Effector memory CD8-positive, alpha-beta T cell (primary cell): ENCODE data around the gene NLRP12.
"Not testable (repeated sequence)": the region's sequence is repeated elsewhere in the genome, so short reads cannot be mapped to it uniquely, and the experiment has no call there.

Experiments used
- ATAC-seq: fragments of 150-1000 bp; cut with Tn5 transposase; replicated peaks from 2 replicates; pipeline ENCODE4 v1.10.0; 2021; ENCODE audit warnings: mild to moderate bottlenecking, moderate library complexity
- DNase-seq, 3 experiments: peaks; one replicate each; pipeline ENCODE4 v3.0.0; 2021
- H3K27ac Mint-ChIP-seq, 2 donors: one replicate each; pipeline ENCODE4 v1.8.0; 2022; ENCODE audit warnings: mild to moderate bottlenecking in 2 of 2, mixed read lengths in 2 of 2, moderate library complexity in 2 of 2
- H3K27me3 Mint-ChIP-seq, 2 donors: one replicate each; pipeline ENCODE4 v1.8.0; 2022; ENCODE audit warnings: mixed read lengths in 2 of 2
- H3K36me3 Mint-ChIP-seq: one replicate; pipeline ENCODE4 v1.8.0; 2022; ENCODE audit warnings: mild to moderate bottlenecking, moderate library complexity, mixed read lengths; ENCODE audit not compliant: insufficient read depth
- H3K4me1 Mint-ChIP-seq, 2 donors: one replicate each; pipeline ENCODE4 v1.8.0; 2022; ENCODE audit warnings: low read depth in 2 of 2, mixed read lengths in 2 of 2
- H3K4me3 Mint-ChIP-seq, 2 donors: one replicate each; pipeline ENCODE4 v1.8.0; 2022; ENCODE audit warnings: mild to moderate bottlenecking in 2 of 2, mixed read lengths in 2 of 2, moderate library complexity in 2 of 2
- H3K9me3 Mint-ChIP-seq, 2 donors: one replicate each; pipeline ENCODE4 v1.8.0; 2022; ENCODE audit warnings: mixed read lengths in 2 of 2

Gene NLRP12

GRCh38 chr19:53787266-53787665 lies 36.8 kb downstream of the NLRP12 start:
- no peak for DNase-seq
- Mint-ChIP-seq H3K27me3 (peaks cover 0 to 13% of the 10 kb centered on the region in 2 donors), H3K4me3 (no peak overlapping the region), H3K36me3 (no peaks in the 10 kb centered on the region), H3K27ac (no peak overlapping the region), H3K4me1 (no peaks in the 10 kb centered on the region), H3K9me3 (no peaks in the 10 kb centered on the region)
- ATAC-seq, result no peak

- Mint-ChIP-seq H3K9me3 (no peaks in the 10 kb centered on the region), H3K27me3 (peaks cover 0 to 13% of the 10 kb centered on the region in 2 donors), H3K4me3 (no peak overlapping the region), H3K27ac (no peak overlapping the region), H3K36me3 (no peaks in the 10 kb centered on the region), H3K4me1 (no peaks in the 10 kb centered on the region)
- ATAC-seq (no peak), DNase-seq (no peak)
Observed at GRCh38 chr19:53786744-53787143, 37.4 kb downstream of the NLRP12 start.

- H3K4me1 Mint-ChIP-seq, result no peaks in the 10 kb centered on the region
- no peak overlapping the region for H3K27ac Mint-ChIP-seq
- no peak for ATAC-seq
- DNase-seq, result no peak
- H3K4me3 Mint-ChIP-seq, result no peak overlapping the region
- H3K27me3 Mint-ChIP-seq, result peaks cover 0 to 13% of the 10 kb centered on the region in 2 donors
- H3K36me3 Mint-ChIP-seq, result no peaks in the 10 kb centered on the region
- no peaks in the 10 kb centered on the region for H3K9me3 Mint-ChIP-seq
Observed at GRCh38 chr19:53785196-53785889, 38.8 kb downstream of the NLRP12 start.

- Mint-ChIP-seq H3K9me3 (no peaks in the 10 kb centered on the region), H3K4me1 (no peaks in the 10 kb centered on the region), H3K27ac (no peak overlapping the region), H3K4me3 (no peak overlapping the region), H3K27me3 (peaks cover 0 to 5% of the 10 kb centered on the region in 2 donors), H3K36me3 (no peaks in the 10 kb centered on the region)
- ATAC-seq (no peak), DNase-seq (no peak)
Observed at GRCh38 chr19:53782698-53783097, 41.4 kb downstream of the NLRP12 start.

- not testable (repeated sequence) for ATAC-seq, H3K36me3 Mint-ChIP-seq, H3K4me1 Mint-ChIP-seq, H3K27me3 Mint-ChIP-seq, H3K27ac Mint-ChIP-seq, H3K9me3 Mint-ChIP-seq, H3K4me3 Mint-ChIP-seq, DNase-seq
Observed at GRCh38 chr19:53781332-53781731, 42.8 kb downstream of the NLRP12 start.

GRCh38 chr19:53780506-53780905 lies 43.6 kb downstream of the NLRP12 start:
- H3K4me3 Mint-ChIP-seq, result no peak overlapping the region
- no peak for DNase-seq
- no peaks in the 10 kb centered on the region for H3K27me3 Mint-ChIP-seq
- H3K36me3 Mint-ChIP-seq, result no peaks in the 10 kb centered on the region
- no peaks in the 10 kb centered on the region for H3K9me3 Mint-ChIP-seq
- no peaks in the 10 kb centered on the region for H3K4me1 Mint-ChIP-seq
- H3K27ac Mint-ChIP-seq, result no peak overlapping the region
- no peak for ATAC-seq

- H3K27me3 Mint-ChIP-seq, result no peaks in the 10 kb centered on the region
- ATAC-seq, result no peak
- H3K27ac Mint-ChIP-seq, result no peak overlapping the region
- DNase-seq, result no peak
- H3K4me1 Mint-ChIP-seq, result no peaks in the 10 kb centered on the region
- peaks cover 3% of the 10 kb centered on the region for H3K36me3 Mint-ChIP-seq
- H3K4me3 Mint-ChIP-seq, result no peak overlapping the region
- H3K9me3 Mint-ChIP-seq, result no peaks in the 10 kb centered on the region
Observed at GRCh38 chr19:53775524-53775923, 48.6 kb downstream of the NLRP12 start.

- not testable (repeated sequence) for H3K36me3 Mint-ChIP-seq, H3K27me3 Mint-ChIP-seq, H3K9me3 Mint-ChIP-seq, H3K4me1 Mint-ChIP-seq, H3K27ac Mint-ChIP-seq, ATAC-seq, H3K4me3 Mint-ChIP-seq, DNase-seq
Observed at GRCh38 chr19:53774491-53774890, 49.6 kb downstream of the NLRP12 start.

GRCh38 chr19:53773999-53774398 lies 50.1 kb downstream of the NLRP12 start:
- DNase-seq (no peak), ATAC-seq (no peak)
- no peaks in the 10 kb centered on the region for H3K27me3 Mint-ChIP-seq
- no peak overlapping the region for H3K27ac Mint-ChIP-seq
- no peak overlapping the region for H3K4me3 Mint-ChIP-seq
- peaks cover 3% of the 10 kb centered on the region for H3K36me3 Mint-ChIP-seq
- H3K9me3 Mint-ChIP-seq, result no peaks in the 10 kb centered on the region
- H3K4me1 Mint-ChIP-seq, result no peaks in the 10 kb centered on the region

- H3K27me3 Mint-ChIP-seq, result no peaks in the 10 kb centered on the region
- H3K9me3 Mint-ChIP-seq, result no peaks in the 10 kb centered on the region
- no peak overlapping the region for H3K27ac Mint-ChIP-seq
- ATAC-seq (peak; percentile 51), DNase-seq (peak; percentile 18 to 50 (median 29))
- no peak overlapping the region for H3K4me3 Mint-ChIP-seq
- H3K36me3 Mint-ChIP-seq, result peaks cover 3% of the 10 kb centered on the region
- no peaks in the 10 kb centered on the region for H3K4me1 Mint-ChIP-seq
Observed at GRCh38 chr19:53772943-53773342, 51.2 kb downstream of the NLRP12 start.

GRCh38 chr19:53771144-53771543 lies 53.0 kb downstream of the NLRP12 start:
- peaks cover 0 to under 1% of the 10 kb centered on the region in 2 donors for H3K27me3 Mint-ChIP-seq
- no peak for DNase-seq

GRCh38 chr19:53769696-53770309 lies 54.3 kb downstream of the NLRP12 start:
- H3K9me3 Mint-ChIP-seq, H3K27ac Mint-ChIP-seq, DNase-seq, H3K36me3 Mint-ChIP-seq, H3K4me3 Mint-ChIP-seq, H3K4me1 Mint-ChIP-seq, ATAC-seq: not testable (repeated sequence)
- H3K27me3 Mint-ChIP-seq, result peaks cover 6 to 11% of the 10 kb centered on the region in 2 donors

More at GRCh38 chr19:53771144-53771543, 53.0 kb downstream of the NLRP12 start:
- no peak for ATAC-seq
- no peaks in the 10 kb centered on the region for H3K9me3 Mint-ChIP-seq
- peaks cover 3% of the 10 kb centered on the region for H3K36me3 Mint-ChIP-seq
- no peaks in the 10 kb centered on the region for H3K4me1 Mint-ChIP-seq
- no peak overlapping the region for H3K4me3 Mint-ChIP-seq
- no peak overlapping the region for H3K27ac Mint-ChIP-seq

GRCh38 chr19:53768401-53768800 lies 55.7 kb downstream of the NLRP12 start:
- no peak overlapping the region for H3K27ac Mint-ChIP-seq
- peaks cover 6 to 11% of the 10 kb centered on the region in 2 donors for H3K27me3 Mint-ChIP-seq
- peaks cover 3% of the 10 kb centered on the region for H3K36me3 Mint-ChIP-seq
- ATAC-seq (no peak), DNase-seq (no peak)
- no peaks in the 10 kb centered on the region for H3K4me1 Mint-ChIP-seq
- no peak overlapping the region for H3K4me3 Mint-ChIP-seq
- H3K9me3 Mint-ChIP-seq, result peaks cover 0 to 2% of the 10 kb centered on the region in 2 donors

- not testable (repeated sequence) for H3K4me1 Mint-ChIP-seq, H3K27ac Mint-ChIP-seq, H3K27me3 Mint-ChIP-seq, H3K36me3 Mint-ChIP-seq, H3K4me3 Mint-ChIP-seq, H3K9me3 Mint-ChIP-seq, ATAC-seq, DNase-seq
Observed at GRCh38 chr19:53758991-53759390, 65.1 kb downstream of the NLRP12 start.
